G401.6 (cell line): Measurements from ENCODE around the gene BFSP1.

Source experiments
- FAIRE-seq: peaks from 2 replicates; lab custom pipeline; 2012; peaks lifted over from hg19 to GRCh38; lab: Jason Lieb, UNC

Gene BFSP1

DNA sequence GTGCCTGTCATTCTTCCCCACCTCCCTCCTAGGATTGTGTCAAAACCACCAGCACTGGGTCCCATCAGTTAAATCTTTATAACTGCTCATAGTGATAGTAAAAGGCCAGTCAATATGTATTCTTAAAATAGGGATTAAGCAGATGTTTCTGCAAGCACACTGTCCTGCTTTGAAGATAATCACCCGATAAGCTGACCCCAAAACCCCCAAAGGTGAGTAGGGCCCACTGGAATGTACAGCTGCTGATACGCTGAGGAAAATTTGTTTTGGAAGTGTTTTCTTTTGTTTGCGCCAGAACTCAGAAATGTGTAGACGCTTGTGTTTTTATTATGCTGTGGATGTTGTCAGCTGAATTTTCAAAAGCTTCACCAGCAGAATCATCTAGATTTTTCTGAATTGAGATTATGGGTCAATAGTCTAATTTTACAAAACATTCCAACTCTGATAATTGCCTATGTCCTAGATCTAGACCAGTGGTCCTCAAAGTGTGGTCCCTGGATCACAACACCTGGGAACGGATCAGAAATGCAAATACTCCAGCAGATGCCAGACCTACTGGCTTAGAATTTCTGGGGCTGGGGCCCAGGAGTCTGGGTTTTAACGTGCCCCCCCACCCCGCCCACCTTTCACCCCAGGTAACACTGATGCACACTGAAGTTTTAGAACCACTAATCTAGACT is 11.4 kb downstream of the BFSP1 start:
- no peak for FAIRE-seq

DNA sequence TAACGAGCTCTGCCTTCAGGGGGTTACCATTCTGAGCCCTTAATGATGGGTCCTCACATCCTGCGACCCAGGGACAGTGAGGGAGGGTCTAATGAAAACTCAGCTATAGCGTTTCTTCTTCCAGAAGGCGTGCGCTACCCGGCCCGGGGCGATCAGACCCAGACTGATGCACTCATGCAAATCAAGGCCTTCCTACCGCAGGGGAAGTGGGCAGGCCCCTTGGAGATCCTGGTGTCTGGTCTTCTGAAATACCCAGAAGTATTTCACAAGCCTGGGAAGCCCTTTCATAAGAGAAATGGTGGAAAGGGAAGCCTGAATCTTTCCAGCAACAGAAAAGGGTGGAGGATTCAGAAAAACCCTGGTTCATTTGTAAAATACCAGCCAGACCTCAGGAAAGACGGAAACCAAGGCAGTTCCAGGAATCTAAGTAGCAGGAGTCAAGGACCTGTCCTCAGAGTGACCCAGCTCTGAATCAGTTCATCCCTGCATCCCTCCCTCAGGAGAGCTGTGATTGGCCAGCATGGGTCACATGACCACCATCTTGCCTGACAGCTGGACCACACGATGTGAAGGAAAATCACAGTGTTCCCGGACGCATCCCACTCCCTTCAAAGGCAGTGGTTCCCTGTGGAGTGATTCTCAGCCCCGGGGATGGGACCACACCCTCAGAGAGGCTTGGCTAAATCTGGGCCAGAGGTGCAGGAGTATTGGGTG is 12.7 kb downstream of the BFSP1 start:
- FAIRE-seq: no peak

- no peak for FAIRE-seq
Observed at GRCh38 chr20:17515053-17515452, 16.1 kb downstream of the BFSP1 start.

DNA sequence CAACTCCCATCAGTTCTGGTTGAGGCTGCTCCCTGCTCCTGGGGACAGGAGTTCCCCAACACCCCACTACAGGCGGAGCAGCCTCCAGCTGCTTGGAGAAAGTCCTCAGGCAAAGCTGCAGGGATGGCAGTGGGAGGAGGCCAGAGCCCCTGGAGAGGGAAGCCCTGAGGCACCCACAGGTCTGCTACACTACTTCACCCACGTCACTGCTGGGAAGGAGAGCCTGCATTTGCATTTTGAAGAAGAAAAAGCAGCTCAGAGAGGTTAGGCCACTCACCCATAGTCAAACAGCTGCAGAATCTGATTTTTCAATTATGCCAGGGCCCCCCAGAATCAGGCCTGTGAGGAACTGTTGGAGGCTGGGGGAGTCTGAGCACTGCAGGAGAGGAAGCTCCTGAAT is 17.2 kb downstream of the BFSP1 start:
- FAIRE-seq: no peak

GRCh38 chr20:17511401-17511800 is 19.8 kb downstream of the BFSP1 start:
- no peak for FAIRE-seq

- FAIRE-seq: no peak
Observed at GRCh38 chr20:17510548-17510947, 20.6 kb downstream of the BFSP1 start.

DNA sequence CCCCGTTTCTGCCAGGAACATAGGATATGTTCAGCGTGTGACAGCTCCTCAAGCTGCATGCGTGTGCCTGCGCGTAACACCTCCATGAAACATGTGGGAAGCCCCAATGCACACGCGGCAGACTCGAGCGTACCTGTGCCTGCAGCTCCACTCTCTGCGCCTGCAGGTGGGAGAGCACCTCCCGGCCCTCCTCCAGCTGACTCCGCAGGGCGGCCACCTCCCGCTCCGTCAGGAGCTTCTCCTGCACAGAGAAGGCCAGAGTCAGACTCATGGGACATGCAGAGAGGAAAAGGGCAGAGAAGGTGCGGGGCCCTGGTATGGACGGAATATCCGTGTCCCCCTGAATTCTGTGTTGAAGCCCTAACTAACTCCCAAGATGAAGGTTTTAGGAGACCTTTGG is 22.4 kb downstream of the BFSP1 start:
- no peak for FAIRE-seq

DNA sequence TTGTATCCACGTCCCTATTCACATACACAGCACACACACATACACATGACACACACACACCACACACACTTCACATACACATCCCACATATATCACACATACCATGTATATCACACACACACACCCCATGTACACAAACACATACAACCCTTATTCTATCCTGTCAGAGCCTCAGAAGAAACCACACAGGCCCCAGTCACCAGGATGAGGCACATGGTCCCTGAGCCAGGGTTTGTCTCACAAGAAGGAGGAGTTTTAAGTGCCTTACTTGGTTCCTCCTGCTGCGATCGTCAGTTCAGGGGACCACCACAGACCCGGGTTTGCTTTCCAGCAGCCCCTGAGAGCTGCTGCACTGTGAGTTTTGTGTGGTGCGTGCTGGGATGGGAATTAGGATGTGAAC is 23.6 kb downstream of the BFSP1 start:
- FAIRE-seq: no peak

DNA sequence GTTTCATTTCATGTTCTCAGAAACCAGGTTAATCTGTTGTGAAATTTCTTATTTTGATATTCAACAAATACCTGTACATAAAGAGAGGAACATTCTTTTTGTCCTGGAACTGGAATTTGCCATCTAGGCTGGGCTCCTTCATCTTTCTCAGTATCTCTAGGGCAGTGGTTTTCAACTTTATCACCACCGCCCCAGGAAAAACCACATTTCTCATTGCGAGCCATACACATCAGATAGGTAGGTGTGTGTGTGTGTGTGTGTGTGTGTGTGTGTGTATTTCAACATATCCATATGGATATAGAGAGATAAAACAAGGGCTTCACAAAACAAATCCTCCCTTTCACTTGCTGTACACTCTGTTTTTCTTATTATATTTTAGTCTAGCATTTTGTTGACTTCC is 24.1 kb downstream of the BFSP1 start:
- FAIRE-seq: no peak

DNA sequence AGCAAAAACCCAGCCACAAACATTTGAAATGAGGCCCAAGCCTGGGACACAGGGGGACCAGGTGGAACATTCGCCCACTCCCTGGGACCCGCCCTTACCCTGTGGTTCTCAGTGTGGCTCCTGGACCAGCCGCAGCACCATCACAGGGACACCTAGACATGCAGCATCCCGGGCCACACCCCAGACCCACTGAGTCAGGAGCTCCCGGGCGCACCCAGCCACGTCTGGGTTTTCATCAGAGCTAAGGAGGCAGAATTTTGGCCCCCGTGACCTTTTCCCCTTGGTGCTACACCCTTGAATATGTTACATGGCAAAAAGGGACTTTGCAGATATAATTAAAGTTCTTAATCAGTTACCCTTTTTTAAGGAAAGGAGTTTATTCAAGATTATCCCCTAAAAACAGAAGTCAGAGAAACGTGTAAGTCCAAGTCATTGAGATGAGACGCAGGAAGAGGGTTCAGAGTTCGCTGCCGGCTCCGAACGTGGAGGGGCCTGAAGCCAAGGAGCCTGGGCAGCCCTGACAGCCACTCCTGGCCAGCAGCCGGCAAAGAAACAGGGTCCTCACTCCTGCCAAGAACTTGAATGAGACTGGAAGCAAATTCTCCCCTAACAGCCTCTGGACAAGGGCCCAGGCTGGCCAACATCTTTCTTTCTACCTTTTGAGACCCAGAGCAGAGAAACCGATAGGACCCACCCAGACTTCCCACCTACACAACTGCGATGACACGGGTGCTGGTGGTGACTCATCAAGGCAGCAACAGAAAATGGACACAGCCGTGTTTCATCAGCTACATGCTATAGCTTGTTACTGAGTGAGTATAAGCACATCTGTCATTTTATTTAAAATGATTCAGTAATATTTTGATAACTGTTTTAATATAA is 25.3 kb downstream of the BFSP1 start:
- no peak for FAIRE-seq

DNA sequence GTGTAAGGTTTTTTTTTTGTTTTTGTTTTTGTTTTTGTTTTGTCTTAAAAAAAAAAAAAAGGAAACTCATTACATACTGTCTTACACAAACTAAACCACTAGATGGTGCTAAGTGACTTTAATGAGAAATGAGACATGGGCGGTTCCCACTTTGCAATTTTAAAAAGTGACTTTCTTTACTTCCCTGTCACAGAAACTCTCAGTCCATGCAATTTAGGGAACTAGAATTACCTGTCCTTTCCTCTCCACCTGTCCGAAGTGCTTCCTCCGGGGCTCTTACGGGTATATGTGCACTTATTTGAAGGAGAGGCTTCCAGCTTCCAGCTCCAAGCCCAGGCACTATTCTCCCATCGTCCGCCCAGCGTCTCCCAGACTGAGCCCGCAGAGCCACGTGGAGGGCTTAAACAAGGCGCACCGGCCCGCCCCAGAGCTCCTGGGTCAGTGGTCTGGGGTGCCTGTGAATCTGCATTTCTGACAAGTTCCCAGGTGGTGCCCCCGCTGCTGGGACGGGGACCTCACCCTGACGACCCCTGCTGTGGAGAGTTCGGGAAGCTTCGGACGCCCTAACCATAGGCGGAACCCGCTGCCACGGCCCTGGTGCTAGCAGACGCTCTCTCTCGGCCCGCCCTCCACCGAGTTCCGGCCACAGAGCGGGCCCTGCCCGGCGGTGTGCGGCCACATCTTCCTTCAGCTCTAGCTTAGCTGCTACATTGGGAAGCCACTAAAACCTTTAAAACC is 26.1 kb downstream of the BFSP1 start:
- peak; percentile 94 for FAIRE-seq

- FAIRE-seq: no peak
Observed at GRCh38 chr20:17504066-17504897, 26.9 kb downstream of the BFSP1 start.

DNA sequence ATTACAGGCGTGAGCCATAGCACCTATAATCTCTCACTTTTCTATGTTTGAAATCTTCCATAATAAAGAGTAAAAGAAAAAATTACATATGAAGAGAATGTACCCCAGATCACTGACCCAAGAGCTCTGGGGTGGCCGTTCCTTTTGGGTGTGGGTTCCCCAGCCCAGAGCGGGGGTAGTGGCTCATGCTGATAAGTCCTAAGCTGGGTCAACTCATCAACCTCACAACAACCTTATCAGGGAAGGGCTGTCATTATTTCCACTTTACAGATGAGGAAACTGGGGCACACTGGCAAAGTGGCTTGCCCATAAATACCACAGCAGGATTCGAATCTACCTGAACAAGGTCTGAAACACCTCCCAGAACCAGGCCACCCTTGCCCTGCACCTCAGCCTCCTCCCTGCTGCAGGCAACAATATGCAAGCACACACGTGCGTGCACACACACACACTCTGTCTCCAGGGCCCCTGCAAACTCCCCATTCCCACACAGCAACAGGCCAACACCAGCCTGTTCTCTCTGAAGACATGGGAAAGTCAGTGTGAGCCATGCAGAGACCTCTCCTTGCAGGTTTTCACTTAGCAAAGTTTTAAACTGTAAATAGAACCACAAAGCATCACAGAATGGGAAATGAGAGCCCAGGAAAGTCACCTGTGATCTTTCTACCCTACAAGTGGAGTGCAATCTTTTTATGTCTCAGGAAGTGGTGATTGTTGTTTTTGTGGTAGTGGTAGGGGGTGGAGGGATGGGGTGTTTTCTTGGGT is 27.7 kb downstream of the BFSP1 start:
- FAIRE-seq: no peak

GRCh38 chr20:17502105-17502504 is 29.1 kb downstream of the BFSP1 start:
- no peak for FAIRE-seq

DNA sequence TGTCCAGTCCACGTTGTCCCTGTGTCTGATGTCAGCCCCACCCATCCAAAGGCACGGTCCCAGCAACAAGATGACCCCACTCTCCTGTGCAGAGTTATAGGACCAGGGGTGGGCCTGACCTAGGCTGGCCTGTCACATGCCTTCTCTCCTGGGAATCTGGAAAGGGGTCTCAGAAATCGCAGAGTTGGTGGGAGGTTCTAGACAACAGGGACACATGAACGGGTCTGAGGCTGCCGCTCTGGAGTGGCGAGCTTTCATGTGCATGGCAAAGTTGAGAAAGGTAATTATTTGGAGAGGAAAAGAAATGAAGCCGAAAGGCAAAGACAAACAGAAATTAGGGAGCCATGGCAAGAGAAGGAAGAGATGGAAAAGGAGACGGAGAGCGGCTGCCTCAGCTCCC is 29.5 kb downstream of the BFSP1 start:
- no peak for FAIRE-seq

DNA sequence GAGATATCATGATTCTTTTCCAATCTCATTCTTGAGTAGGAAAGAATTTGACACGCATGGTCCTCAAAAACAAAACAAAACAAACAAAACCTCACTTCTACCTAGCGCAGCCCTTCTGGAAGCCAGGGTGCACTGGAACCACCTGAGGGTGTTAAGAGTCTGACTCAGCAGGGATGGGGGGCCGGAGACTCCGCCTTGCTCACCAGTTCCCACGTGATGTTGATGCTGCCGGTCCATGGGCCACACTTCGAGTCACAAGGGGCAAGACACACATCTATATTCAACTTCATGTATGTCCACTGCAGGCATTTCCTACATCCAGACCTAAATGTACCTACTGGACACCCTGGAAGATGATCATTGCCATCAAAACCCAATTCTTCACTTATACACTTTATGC is 30.4 kb downstream of the BFSP1 start:
- FAIRE-seq: no peak

GRCh38 chr20:17500271-17500670 is 30.9 kb downstream of the BFSP1 start:
- FAIRE-seq: no peak

- FAIRE-seq: no peak
Observed at GRCh38 chr20:17499041-17499440, 32.1 kb downstream of the BFSP1 start.

DNA sequence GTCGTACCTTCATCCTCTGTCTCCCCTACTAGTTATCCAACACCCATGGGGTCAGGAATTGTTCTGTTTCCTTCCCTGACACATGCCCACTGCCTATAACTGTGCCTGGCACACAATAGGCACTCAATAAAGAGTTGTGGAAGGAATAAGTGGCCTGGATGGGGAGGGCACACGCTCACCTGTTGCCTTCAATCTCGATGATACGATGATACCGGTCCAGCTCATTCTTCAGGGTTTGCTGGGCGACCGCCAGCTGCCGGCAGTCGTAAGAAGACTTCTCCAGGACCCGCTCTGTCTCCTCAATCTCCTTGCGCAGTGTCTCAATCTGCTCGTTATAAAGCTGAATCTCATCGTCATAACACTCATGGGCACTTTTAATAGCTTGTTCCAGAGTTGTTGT is 32.5 kb downstream of the BFSP1 start:
- no peak for FAIRE-seq

GRCh38 chr20:17497821-17498580 is 33.2 kb downstream of the BFSP1 start:
- FAIRE-seq: no peak
